Esophagus muscularis mucosa (tissue), 4 donors: ENCODE measurements around the gene INPP5A. TPM values are rescaled to one million over a fixed set of nuclear protein-coding genes. Genes with fewer than 3 reads are reported as not detected.
"Not testable (repeated sequence)": the region's sequence is repeated elsewhere in the genome, so short reads cannot be mapped to it uniquely, and the experiment has no call there.

Experiments used
- DNase-seq: peaks from one replicate; pipeline ENCODE4 v3.0.0-alpha.2; 2017; ENCODE audit errors: extremely low spot score
- H3K27ac ChIP-seq, 4 donors: fragments of 200-600 bp; sonication (generic); replicated peaks in 1 of 4; 1 replicate in 3 of 4; 2 replicates in 1 of 4; pipeline ENCODE4 v1.5.1; 2016 to 2019; ENCODE audit warnings: mild to moderate bottlenecking in 1 of 4
- H3K27me3 ChIP-seq, 4 donors: fragments of 200-600 bp; sonication (generic); one replicate each; pipeline versions ENCODE4 v1.5.1 to v1.6.0; 2016 to 2019
- H3K36me3 ChIP-seq, 4 donors: fragments of 200-600 bp; sonication (generic); one replicate each; pipeline ENCODE4 v1.5.1; 2016 to 2019
- H3K4me1 ChIP-seq, 4 donors: fragments of 200-600 bp; sonication (generic); one replicate each; pipeline ENCODE4 v1.5.1; 2016 to 2019
- H3K4me3 ChIP-seq, 4 donors: fragments of 200-600 bp; sonication (generic); 1 replicate in 2 of 4; 2 replicates in 2 of 4; pipeline ENCODE4 v1.5.1; 2016 to 2019; ENCODE audit warnings: mild to moderate bottlenecking in 4 of 4, moderate library complexity in 1 of 4
- H3K9me3 ChIP-seq, 4 donors: fragments of 200-600 bp; sonication (generic); 1 replicate in 3 of 4; 2 replicates in 1 of 4; pipeline ENCODE4 v1.5.1; 2016 to 2019
- CTCF ChIP-seq, 3 experiments: fragments of 200-600 bp in 2 of 3; fragments of 450-650 bp in 1 of 3; sonication (generic) in 2 of 3; IDR thresholded peaks; one replicate each; pipeline ENCODE4 v1.5.1; 2017 to 2019; ENCODE audit warnings: antibody characterized with exemption in 3 of 3, mild to moderate bottlenecking in 2 of 3, moderate library complexity in 1 of 3
- EP300 ChIP-seq: sonication (generic); formaldehyde crosslinking; IDR thresholded peaks from one replicate; pipeline ENCODE4 v1.6.1; 2017; ENCODE audit warnings: antibody characterized with exemption
- POLR2A ChIP-seq: fragments of 450-650 bp; IDR thresholded peaks from one replicate; pipeline ENCODE4 v1.6.1; 2017; ENCODE audit warnings: antibody characterized with exemption, moderate library complexity, mild to moderate bottlenecking, low read depth
- POLR2AphosphoS5 ChIP-seq, 2 donors: sonication (generic); formaldehyde crosslinking; IDR thresholded peaks; one replicate each; pipeline ENCODE4 v1.6.1; 2017; ENCODE audit warnings: antibody characterized with exemption in 2 of 2
- WGBS: methylation state at CpG from one replicate; pipeline ENCODE4 v1.1.5; 2018; 5-methylcytosine and 5-hydroxymethylcytosine counted together
- intact Hi-C: fragments of 100-400 bp; cut with DNase I; formaldehyde crosslinking; loops from one replicate; pipeline ENCODE4 v1.15.1; 2023
- total RNA-seq, 4 donors: library from RNA; depleted of rRNA; stranded (reverse); fragments of >200 nt; gene quantifications; one replicate each; pipeline versions ENCODE4 v1.1.0 to v1.2.1, GENCODE V29; 2016

The INPP5A gene
- total RNA-seq, 4 donors from 2014 or later, result 234 to 301 (median 245) TPM

- intact Hi-C loops, result no loop called here
- Histone ChIP-seq H3K27me3 (no peaks in the 10 kb centered on the region), H3K9me3 (no peaks in the 10 kb centered on the region), H3K4me3 (no peak overlapping the region), H3K36me3 (peaks cover 0 to 18% (median 6%) of the 10 kb centered on the region in 4 donors), H3K4me1 (peaks cover 0 to 44% (median 21%) of the 10 kb centered on the region in 4 donors), H3K27ac (no peak overlapping the region)
- no peak for DNase-seq
- WGBS, result 88% methylated on average over 15 of the region's 23 CpGs
- no peak for TF ChIP-seq POLR2A
- TF ChIP-seq CTCF (IDR thresholded peaks at IDR 0.05), result no peak
- TF ChIP-seq EP300, result no peak
- no peak for TF ChIP-seq POLR2AphosphoS5 (IDR thresholded peaks at IDR 0.05)
These were observed 131.7 kb downstream of the INPP5A start for GRCh38 chr10:132669208-132669861.

- intact Hi-C loops, result no loop called here
- Histone ChIP-seq H3K27me3 (no peaks in the 10 kb centered on the region), H3K27ac (no peak overlapping the region), H3K36me3 (peaks cover 0 to 19% (median 6%) of the 10 kb centered on the region in 4 donors), H3K4me3 (no peak overlapping the region), H3K9me3 (no peaks in the 10 kb centered on the region), H3K4me1 (peaks cover 0 to 43% (median 21%) of the 10 kb centered on the region in 4 donors)
- DNase-seq, result no peak
- TF ChIP-seq POLR2A (no peak), EP300 (no peak), CTCF (IDR thresholded peaks at IDR 0.05) (no peak), POLR2AphosphoS5 (IDR thresholded peaks at IDR 0.05) (no peak)
- 89% methylated on average over 12 of the region's 12 CpGs for WGBS
These were observed 133.1 kb downstream of the INPP5A start for GRCh38 chr10:132670546-132671227.

- Histone ChIP-seq H3K4me3 (no peak overlapping the region), H3K27me3 (no peaks in the 10 kb centered on the region), H3K36me3 (peaks cover 0 to 19% (median 6%) of the 10 kb centered on the region in 4 donors), H3K9me3 (no peaks in the 10 kb centered on the region), H3K27ac (no peak overlapping the region), H3K4me1 (peaks cover 0 to 35% (median 21%) of the 10 kb centered on the region in 4 donors)
- DNase-seq, result no peak
- 95% methylated on average over 24 of the region's 25 CpGs for WGBS
- intact Hi-C loops, result no loop called here
- TF ChIP-seq POLR2A (no peak), EP300 (no peak), POLR2AphosphoS5 (IDR thresholded peaks at IDR 0.05) (no peak), CTCF (IDR thresholded peaks at IDR 0.05) (no peak)
These were observed 133.9 kb downstream of the INPP5A start for GRCh38 chr10:132671228-132672154.

GRCh38 chr10:132673746-132674145 is 136.2 kb downstream of the INPP5A start:
- H3K27me3 ChIP-seq, H3K27ac ChIP-seq, H3K4me3 ChIP-seq, DNase-seq, intact Hi-C loops, H3K9me3 ChIP-seq: not testable (repeated sequence)
- 98% methylated on average over 4 of the region's 4 CpGs for WGBS
- Histone ChIP-seq H3K36me3 (peaks cover 0 to 22% (median 6%) of the 10 kb centered on the region in 4 donors), H3K4me1 (peaks cover 0 to 29% (median 9%) of the 10 kb centered on the region in 4 donors)

GRCh38 chr10:132674311-132674710 is 136.7 kb downstream of the INPP5A start:
- peaks cover 0 to 30% (median 7%) of the 10 kb centered on the region in 4 donors for H3K4me1 ChIP-seq
- no peak overlapping the region for H3K27ac ChIP-seq
- 100% methylated on average over 4 of the region's 9 CpGs for WGBS
- intact Hi-C loops, result no loop called here
- no peak for DNase-seq
- peaks cover 0 to 23% (median 6%) of the 10 kb centered on the region in 4 donors for H3K36me3 ChIP-seq
- TF ChIP-seq POLR2AphosphoS5 (IDR thresholded peaks at IDR 0.05), result no peak
- no peak for TF ChIP-seq CTCF (IDR thresholded peaks at IDR 0.05)
- no peak for TF ChIP-seq POLR2A
- no peak for TF ChIP-seq EP300
- no peak overlapping the region for H3K4me3 ChIP-seq
- H3K27me3 ChIP-seq, result no peaks in the 10 kb centered on the region
- no peaks in the 10 kb centered on the region for H3K9me3 ChIP-seq
